Esophagus muscularis mucosa (tissue), 3 donors: Measurements from ENCODE around the gene TPCN1.

ENCODE experiments used
- CTCF ChIP-seq, 3 experiments: fragments of 200-600 bp in 2 of 3; fragments of 450-650 bp in 1 of 3; sonication (generic) in 2 of 3; IDR thresholded peaks; one replicate each; pipeline ENCODE4 v1.5.1; 2017 to 2019; ENCODE audit warnings: antibody characterized with exemption in 3 of 3, mild to moderate bottlenecking in 2 of 3, moderate library complexity in 1 of 3
- POLR2A ChIP-seq: fragments of 450-650 bp; IDR thresholded peaks from one replicate; pipeline ENCODE4 v1.6.1; 2017; ENCODE audit warnings: antibody characterized with exemption, moderate library complexity, mild to moderate bottlenecking, low read depth

GRCh38 chr12:113235976-113236375 is 14.7 kb downstream of the TPCN1 start:
- TF ChIP-seq CTCF (IDR thresholded peaks at IDR 0.05): no peak
- no peak for TF ChIP-seq POLR2A
